Measurements from ENCODE around the gene RAC2. TPM values are rescaled to one million over a fixed set of nuclear protein-coding genes. Genes with fewer than 3 reads are reported as not detected.

Gene RAC2
- total and polyA plus RNA-seq, 3 donors from 2014 or later, result 1.2 to 15.5 (median 10.7) TPM

GRCh38 chr22:37290737-37291136, 46.7 kb upstream of the RAC2 start:
- intact Hi-C loops (cut with DNase I; ENCODE audit: low total_unique reads), result no loop called here
- Histone ChIP-seq H3K27ac (no peak overlapping the region), H3K36me3 (ENCODE audit: low read depth, missing control alignments) (no peaks in the 10 kb centered on the region), H3K4me3 (no peak overlapping the region), H3K27me3 (no peaks in the 10 kb centered on the region), H3K9me3 (no peaks in the 10 kb centered on the region), H3K4me1 (no peaks in the 10 kb centered on the region)
- 74 to 80% methylated on average over 7 of the region's 7 CpGs for WGBS, 2 donors
- DNase-seq, result no peak
- no peak for TF ChIP-seq CTCF (IDR thresholded peaks at IDR 0.05)

GRCh38 chr22:37289156-37289735, 45.2 kb upstream of the RAC2 start:
- WGBS, 2 donors, result 87 to 90% methylated on average over 7 of the region's 7 CpGs
- no peak overlapping the region for H3K27ac ChIP-seq
- H3K9me3 ChIP-seq, result no peaks in the 10 kb centered on the region
- intact Hi-C loops (cut with DNase I; ENCODE audit: low total_unique reads), result no loop called here
- no peak overlapping the region for H3K4me3 ChIP-seq
- no peak for TF ChIP-seq CTCF (IDR thresholded peaks at IDR 0.05)
- no peak for TF ChIP-seq POLR2A (IDR thresholded peaks at IDR 0.05)
- H3K4me1 ChIP-seq, result no peaks in the 10 kb centered on the region
- no peak for DNase-seq
- H3K27me3 ChIP-seq, result no peaks in the 10 kb centered on the region
- no peaks in the 10 kb centered on the region for H3K36me3 ChIP-seq (ENCODE audit: low read depth, missing control alignments)

- no peak for DNase-seq
- H3K36me3 ChIP-seq (ENCODE audit: low read depth, missing control alignments), result no peaks in the 10 kb centered on the region
- WGBS, 2 donors, result 92 to 94% methylated on average over 7 of the region's 7 CpGs
- no peaks in the 10 kb centered on the region for H3K9me3 ChIP-seq
- no peaks in the 10 kb centered on the region for H3K4me1 ChIP-seq
- no peak for TF ChIP-seq POLR2A (IDR thresholded peaks at IDR 0.05)
- no peak for TF ChIP-seq CTCF (IDR thresholded peaks at IDR 0.05)
- no peak overlapping the region for H3K27ac ChIP-seq
- H3K4me3 ChIP-seq, result no peak overlapping the region
- intact Hi-C loops (cut with DNase I; ENCODE audit: low total_unique reads), result no loop called here
- no peaks in the 10 kb centered on the region for H3K27me3 ChIP-seq
Observed at GRCh38 chr22:37288521-37288920, 44.5 kb upstream of the RAC2 start.

GRCh38 chr22:37287550-37287951, 43.5 kb upstream of the RAC2 start:
- H3K27me3 ChIP-seq, result no peaks in the 10 kb centered on the region
- intact Hi-C loops (cut with DNase I; ENCODE audit: low total_unique reads), result no loop called here

More at GRCh38 chr22:37287550-37287951, 43.5 kb upstream of the RAC2 start:
- H3K9me3 ChIP-seq, result no peaks in the 10 kb centered on the region
- 86 to 90% methylated on average over 9 to 10 of the region's 10 CpGs for WGBS, 2 donors
- no peaks in the 10 kb centered on the region for H3K36me3 ChIP-seq (ENCODE audit: low read depth, missing control alignments)
- TF ChIP-seq POLR2A (IDR thresholded peaks at IDR 0.05) (no peak), CTCF (IDR thresholded peaks at IDR 0.05) (no peak)
- no peak overlapping the region for H3K4me3 ChIP-seq
- no peak overlapping the region for H3K27ac ChIP-seq
- DNase-seq, result no peak
- no peaks in the 10 kb centered on the region for H3K4me1 ChIP-seq
